Choroid plexus epithelial cell (primary cell): ENCODE results near the gene GGCT.
"Not testable (repeated sequence)": the region's sequence is repeated elsewhere in the genome, so short reads cannot be mapped to it uniquely, and the experiment has no call there.

Source experiments
- DNase-seq: peaks from one replicate; pipeline ENCODE4 v3.0.0-alpha.2; 2010; ENCODE audit warnings: low read depth
- H3K4me3 ChIP-seq: 2 replicates; pipeline ENCODE4 v1.5.1; 2011; ENCODE audit warnings: low read depth, mild to moderate bottlenecking, control low read depth, low read length, moderate library complexity
- TF ChIP-seq, protein P1 (sequence below): conservative IDR thresholded peaks from 2 replicates; pipeline ENCODE4 v1.5.1; 2011; ENCODE audit warnings: low read depth, mild to moderate bottlenecking, control low read depth, inconsistent platforms, low read length, moderate library complexity

GGCT gene

DNA sequence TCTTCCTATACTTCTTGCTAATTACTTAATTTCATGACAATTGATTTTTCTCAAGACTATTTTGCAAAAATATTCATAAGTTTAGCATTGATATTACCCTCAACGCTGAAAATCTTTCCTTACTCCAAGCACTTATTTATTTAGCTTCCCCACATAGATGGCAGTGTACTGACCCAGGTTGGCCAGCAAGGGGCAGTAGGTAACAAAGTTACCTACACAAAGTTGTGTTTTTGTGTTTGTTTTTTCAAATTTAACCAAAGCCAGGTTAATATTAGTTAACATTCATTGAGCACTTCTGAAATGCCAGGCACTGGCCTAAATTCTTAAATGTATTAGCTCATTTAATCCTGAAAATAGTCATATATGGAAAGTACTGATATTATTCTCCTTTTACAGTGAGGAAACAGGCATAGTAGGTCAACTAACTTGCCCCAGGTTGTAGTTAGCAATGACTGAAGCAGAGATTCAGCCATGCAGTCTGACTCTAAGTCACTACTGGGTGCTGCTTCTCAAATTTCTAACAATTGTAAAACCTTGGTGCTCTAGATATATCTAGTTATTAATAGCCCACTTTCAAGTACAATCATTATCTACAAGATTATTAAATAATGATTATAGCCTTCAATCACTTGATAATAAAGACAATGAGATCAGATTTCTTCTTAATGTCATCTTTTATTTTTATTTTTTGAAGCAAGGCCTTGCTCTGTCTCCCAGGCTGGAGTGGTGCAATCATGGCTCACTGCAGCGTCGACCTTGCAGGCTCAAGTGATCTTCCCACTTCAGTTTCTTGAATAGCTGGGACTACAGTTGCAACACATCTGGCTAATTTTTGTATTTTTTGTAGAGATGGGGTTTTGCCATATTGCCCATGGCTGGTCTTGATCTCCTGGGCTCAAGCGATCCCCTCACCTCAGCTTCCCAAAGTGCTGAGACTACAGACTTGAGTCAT is 5.8 kb upstream of the GGCT start:
- DNase-seq, result peak; percentile 77
- no peak overlapping the region for H3K4me3 ChIP-seq
- TF ChIP-seq, protein P1, sequence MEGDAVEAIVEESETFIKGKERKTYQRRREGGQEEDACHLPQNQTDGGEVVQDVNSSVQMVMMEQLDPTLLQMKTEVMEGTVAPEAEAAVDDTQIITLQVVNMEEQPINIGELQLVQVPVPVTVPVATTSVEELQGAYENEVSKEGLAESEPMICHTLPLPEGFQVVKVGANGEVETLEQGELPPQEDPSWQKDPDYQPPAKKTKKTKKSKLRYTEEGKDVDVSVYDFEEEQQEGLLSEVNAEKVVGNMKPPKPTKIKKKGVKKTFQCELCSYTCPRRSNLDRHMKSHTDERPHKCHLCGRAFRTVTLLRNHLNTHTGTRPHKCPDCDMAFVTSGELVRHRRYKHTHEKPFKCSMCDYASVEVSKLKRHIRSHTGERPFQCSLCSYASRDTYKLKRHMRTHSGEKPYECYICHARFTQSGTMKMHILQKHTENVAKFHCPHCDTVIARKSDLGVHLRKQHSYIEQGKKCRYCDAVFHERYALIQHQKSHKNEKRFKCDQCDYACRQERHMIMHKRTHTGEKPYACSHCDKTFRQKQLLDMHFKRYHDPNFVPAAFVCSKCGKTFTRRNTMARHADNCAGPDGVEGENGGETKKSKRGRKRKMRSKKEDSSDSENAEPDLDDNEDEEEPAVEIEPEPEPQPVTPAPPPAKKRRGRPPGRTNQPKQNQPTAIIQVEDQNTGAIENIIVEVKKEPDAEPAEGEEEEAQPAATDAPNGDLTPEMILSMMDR, result peak; percentile 85

DNA sequence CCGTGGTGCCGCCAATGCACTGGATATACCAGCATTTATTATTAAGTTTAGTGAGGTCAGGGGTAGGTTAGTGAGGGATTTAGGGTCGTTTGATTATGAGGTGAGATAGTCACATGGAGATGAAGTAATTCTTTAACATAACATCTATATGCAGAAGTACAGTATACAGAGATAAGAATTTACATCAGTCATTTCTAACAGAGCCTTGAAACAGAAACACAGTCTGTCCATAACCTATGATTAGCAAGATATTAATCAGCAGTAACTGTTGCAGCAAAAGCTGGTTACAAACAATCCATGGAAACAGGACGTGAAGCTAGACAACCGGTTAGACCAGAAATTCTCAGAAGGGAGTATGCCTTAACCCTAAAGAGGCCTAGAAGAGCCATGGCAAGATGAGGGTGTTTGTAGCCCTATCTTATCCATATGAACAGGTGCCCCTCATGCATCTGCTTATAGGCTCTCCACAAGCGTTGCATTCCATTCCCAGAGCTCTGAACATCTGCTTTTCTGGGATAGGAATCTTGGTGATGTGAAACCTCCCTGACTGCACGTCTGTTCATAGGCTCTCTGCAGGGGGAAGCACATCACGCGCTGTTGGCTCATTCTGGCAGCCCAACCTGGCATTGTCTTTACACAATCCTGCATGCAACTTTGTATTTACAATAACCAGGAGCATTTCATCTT is 4.7 kb upstream of the GGCT start:
- H3K4me3 ChIP-seq, DNase-seq: not testable (repeated sequence)

DNA sequence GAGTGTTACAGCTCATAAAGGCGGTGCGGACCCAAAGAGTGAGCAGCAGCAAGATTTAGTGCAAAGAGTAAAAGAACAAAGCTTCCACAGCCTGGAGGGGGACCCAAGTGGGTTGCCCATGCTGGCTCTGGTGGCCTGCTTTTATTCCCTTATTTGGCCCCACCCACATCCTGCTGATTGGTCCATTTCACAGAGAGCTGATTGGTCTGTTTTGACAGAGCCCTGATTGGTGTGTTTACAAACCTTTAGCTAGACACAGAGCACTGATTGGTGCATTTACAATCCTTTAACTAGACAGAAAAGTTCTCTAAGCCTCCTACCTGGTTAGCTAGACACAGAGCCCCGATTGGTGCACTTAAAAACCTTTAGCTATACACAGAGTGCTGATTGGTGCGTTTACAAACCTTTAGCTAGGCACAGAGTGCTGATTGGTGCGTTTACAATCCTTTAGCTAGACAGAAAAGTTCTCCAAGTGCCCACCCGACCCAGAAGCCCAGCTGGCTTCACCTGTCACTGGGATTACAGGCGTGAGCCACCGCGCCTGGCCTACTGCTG is 2.8 kb upstream of the GGCT start:
- H3K4me3 ChIP-seq, DNase-seq: not testable (repeated sequence)

- TF ChIP-seq, protein P1, result peak; percentile 30
- H3K4me3 ChIP-seq, result peak overlapping the region; percentile 88
- DNase-seq, result no peak
Measured at GRCh38 chr7:30505174-30505697, 607 bp upstream of the GGCT start.

- TF ChIP-seq, protein P1, result no peak
- peak overlapping the region; percentile 88 for H3K4me3 ChIP-seq
- DNase-seq, result peak; percentile 15
Measured at GRCh38 chr7:30503274-30504212, 1.1 kb downstream of the GGCT start.

DNA sequence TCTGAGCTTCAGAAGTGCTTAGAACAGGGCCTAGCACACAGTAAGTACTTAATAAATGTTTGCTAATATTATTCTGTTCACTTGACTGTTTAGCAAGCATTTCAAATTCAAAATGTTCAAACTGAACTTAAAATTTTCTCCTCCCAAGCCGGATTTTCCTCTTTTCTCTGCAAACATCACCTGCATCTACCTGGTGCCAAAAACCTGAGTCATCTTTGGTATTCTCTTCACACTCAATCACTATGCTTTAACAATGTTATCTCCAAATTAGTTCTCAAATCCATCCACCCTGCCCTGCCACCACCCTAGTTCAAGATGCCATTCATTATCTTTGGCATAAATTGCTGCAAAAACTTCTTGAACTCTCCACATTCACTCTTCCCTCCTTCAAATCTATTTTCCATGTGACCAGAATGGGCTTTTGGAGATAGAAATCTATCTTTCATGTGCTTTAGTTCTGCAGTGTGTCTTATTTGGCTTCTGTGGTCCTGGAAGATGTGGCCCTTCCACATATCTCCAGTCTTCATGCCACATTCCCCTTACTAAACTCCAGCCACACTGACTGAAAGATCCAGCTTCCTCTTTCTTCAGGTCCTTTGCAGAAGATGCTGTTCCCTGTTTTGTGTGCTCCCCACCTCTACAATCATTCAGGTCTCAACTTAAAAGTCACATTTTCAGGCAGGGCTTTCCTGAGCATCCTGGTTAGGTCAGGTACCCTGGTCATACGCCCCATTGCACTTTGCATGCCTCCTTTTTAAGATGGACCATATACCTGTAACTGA is 2.0 kb downstream of the GGCT start:
- H3K4me3 ChIP-seq, result no peak overlapping the region

More for the DNA sequence above, 2.0 kb downstream of the GGCT start:
- DNase-seq, result no peak
- TF ChIP-seq, protein P1, result no peak
